SK-N-SH (cell line): ENCODE measurements around the gene NR3C1.

Experiments used
- NFIC ChIP-seq: IDR thresholded peaks from 2 replicates; pipeline ENCODE4 v1.4.0; 2012; ENCODE audit warnings: borderline replicate concordance
- POLR2AphosphoS5 ChIP-seq: IDR thresholded peaks from 2 replicates; pipeline ENCODE4 v1.6.1; 2012; ENCODE audit warnings: low read depth, low read length
- TF ChIP-seq, protein P1 (sequence below): fragments of 200-600 bp; sonication (generic); IDR thresholded peaks from 2 replicates; pipeline ENCODE4 v1.6.1; 2017; ENCODE audit warnings: antibody characterized with exemption, mild to moderate bottlenecking, moderate library complexity

DNA sequence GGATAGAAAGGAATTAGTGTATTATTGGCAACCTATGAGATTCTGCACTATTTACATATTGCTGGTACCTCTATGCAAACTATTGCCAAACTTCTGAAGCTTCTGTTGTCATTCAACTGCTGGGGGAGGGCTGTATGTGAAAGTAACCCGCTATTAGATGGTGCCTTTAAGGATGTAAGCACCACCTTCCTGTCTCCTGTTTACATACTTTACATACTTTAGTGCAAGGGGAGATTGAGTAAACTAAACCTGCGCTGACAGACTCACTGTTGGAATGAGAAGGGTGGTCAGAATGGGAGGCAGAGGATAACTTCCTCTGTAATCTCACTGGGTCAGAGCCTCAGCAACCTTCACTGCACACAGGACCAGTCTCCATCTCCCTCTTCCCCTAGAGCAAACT lies 123.8 kb downstream of the NR3C1 start:
- TF ChIP-seq, protein P1, sequence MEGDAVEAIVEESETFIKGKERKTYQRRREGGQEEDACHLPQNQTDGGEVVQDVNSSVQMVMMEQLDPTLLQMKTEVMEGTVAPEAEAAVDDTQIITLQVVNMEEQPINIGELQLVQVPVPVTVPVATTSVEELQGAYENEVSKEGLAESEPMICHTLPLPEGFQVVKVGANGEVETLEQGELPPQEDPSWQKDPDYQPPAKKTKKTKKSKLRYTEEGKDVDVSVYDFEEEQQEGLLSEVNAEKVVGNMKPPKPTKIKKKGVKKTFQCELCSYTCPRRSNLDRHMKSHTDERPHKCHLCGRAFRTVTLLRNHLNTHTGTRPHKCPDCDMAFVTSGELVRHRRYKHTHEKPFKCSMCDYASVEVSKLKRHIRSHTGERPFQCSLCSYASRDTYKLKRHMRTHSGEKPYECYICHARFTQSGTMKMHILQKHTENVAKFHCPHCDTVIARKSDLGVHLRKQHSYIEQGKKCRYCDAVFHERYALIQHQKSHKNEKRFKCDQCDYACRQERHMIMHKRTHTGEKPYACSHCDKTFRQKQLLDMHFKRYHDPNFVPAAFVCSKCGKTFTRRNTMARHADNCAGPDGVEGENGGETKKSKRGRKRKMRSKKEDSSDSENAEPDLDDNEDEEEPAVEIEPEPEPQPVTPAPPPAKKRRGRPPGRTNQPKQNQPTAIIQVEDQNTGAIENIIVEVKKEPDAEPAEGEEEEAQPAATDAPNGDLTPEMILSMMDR, result no peak
- TF ChIP-seq NFIC (no peak), POLR2AphosphoS5 (no peak)
